ENCODE results near the gene LAMA1.

- no peak for TF ChIP-seq CTCF (IDR thresholded peaks at IDR 0.05)
- TF ChIP-seq EP300 (IDR thresholded peaks at IDR 0.05): no peak
- TF ChIP-seq POLR2AphosphoS5 (IDR thresholded peaks at IDR 0.05): no peak
- TF ChIP-seq POLR2A (IDR thresholded peaks at IDR 0.05): no peak
Observed at GRCh38 chr18:7037470-7037869, 80.1 kb downstream of the LAMA1 start.
